ENCODE data around the gene PLPP2. TPM values are rescaled to one million over a fixed set of nuclear protein-coding genes. Genes with fewer than 3 reads are reported as not detected.

Gene PLPP2
- total and polyA plus RNA-seq, 2 of the 13 experiments (the other 11 are each of a cell fraction or from before 2014, with no cell fraction given): not detected

DNA sequence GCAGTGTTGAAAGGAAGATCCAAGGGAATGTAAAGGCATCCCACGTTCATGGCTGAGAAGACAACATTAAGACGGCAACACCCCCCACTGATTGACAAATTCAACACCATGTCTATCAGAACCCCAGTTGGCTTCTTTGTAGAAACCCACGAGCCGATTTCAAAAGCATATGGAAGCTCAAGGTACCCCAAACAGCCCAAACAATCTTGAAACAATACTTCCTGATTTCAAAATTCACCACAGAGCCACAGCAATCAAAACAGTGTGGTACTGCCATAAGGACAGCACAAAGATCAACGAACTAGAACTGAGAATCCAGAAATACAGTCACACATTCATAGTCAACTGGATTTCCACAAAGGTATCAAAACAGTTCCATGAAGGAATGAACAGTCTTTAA, 47.2 kb upstream of the PLPP2 start:
- peaks cover 63% of the 10 kb centered on the region for H4K20me1 ChIP-seq (ENCODE audit: insufficient read depth, low read length)
- no peak for FAIRE-seq

More for the DNA sequence above, 47.2 kb upstream of the PLPP2 start:
- H3K36me3 ChIP-seq (replicated peaks in 1 of 2; ENCODE audit: control insufficient read depth in 1 of 2, insufficient read depth in 2 of 2, low read length in 2 of 2): peaks cover 9 to 21% of the 10 kb centered on the region in 2 experiments; a peak in 4 of 5 replicates
- ChIA-PET CTCF (ENCODE audit: low intra/inter-chr PET ratio, low total read pairs) (no interaction called here), POLR2A (no interaction called here)
- in situ Hi-C loops (cut with HindIII; ENCODE audit: extremely low pct_ligation_motif_present, low pct_unique_long_range_greater_than_20kb): no loop called here
- H2AFZ ChIP-seq (ENCODE audit: low read length): no peak overlapping the region
- DNase-seq (ENCODE audit: low spot score) (no peak), ATAC-seq (no peak)
- peaks cover 67% of the 10 kb centered on the region for H3K4me1 ChIP-seq (ENCODE audit: insufficient read depth, low read length)
- intact Hi-C loops (cut with micrococcal nuclease; ENCODE audit: unreplicated experiment): no loop called here
- H3K9ac ChIP-seq (ENCODE audit: insufficient read depth, low read depth, low read length): no peak overlapping the region
- no peak overlapping the region for H3K4me3 ChIP-seq (replicated peaks in 1 of 3; ENCODE audit: insufficient read depth in 1 of 3, low read depth in 2 of 3, low read length in 3 of 3)
- TF ChIP-seq ZBTB8A (CRISPR knock-in tag; IDR thresholded peaks at IDR 0.05; ENCODE audit: borderline replicate concordance, low read depth): no peak
- TF ChIP-seq JUN (CRISPR knock-in tag; IDR thresholded peaks at IDR 0.05): no peak
- TF ChIP-seq, protein P1, sequence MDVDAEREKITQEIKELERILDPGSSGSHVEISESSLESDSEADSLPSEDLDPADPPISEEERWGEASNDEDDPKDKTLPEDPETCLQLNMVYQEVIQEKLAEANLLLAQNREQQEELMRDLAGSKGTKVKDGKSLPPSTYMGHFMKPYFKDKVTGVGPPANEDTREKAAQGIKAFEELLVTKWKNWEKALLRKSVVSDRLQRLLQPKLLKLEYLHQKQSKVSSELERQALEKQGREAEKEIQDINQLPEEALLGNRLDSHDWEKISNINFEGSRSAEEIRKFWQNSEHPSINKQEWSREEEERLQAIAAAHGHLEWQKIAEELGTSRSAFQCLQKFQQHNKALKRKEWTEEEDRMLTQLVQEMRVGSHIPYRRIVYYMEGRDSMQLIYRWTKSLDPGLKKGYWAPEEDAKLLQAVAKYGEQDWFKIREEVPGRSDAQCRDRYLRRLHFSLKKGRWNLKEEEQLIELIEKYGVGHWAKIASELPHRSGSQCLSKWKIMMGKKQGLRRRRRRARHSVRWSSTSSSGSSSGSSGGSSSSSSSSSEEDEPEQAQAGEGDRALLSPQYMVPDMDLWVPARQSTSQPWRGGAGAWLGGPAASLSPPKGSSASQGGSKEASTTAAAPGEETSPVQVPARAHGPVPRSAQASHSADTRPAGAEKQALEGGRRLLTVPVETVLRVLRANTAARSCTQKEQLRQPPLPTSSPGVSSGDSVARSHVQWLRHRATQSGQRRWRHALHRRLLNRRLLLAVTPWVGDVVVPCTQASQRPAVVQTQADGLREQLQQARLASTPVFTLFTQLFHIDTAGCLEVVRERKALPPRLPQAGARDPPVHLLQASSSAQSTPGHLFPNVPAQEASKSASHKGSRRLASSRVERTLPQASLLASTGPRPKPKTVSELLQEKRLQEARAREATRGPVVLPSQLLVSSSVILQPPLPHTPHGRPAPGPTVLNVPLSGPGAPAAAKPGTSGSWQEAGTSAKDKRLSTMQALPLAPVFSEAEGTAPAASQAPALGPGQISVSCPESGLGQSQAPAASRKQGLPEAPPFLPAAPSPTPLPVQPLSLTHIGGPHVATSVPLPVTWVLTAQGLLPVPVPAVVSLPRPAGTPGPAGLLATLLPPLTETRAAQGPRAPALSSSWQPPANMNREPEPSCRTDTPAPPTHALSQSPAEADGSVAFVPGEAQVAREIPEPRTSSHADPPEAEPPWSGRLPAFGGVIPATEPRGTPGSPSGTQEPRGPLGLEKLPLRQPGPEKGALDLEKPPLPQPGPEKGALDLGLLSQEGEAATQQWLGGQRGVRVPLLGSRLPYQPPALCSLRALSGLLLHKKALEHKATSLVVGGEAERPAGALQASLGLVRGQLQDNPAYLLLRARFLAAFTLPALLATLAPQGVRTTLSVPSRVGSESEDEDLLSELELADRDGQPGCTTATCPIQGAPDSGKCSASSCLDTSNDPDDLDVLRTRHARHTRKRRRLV (CRISPR knock-in tag; IDR thresholded peaks at IDR 0.05): no peak
- TF ChIP-seq, protein P2, sequence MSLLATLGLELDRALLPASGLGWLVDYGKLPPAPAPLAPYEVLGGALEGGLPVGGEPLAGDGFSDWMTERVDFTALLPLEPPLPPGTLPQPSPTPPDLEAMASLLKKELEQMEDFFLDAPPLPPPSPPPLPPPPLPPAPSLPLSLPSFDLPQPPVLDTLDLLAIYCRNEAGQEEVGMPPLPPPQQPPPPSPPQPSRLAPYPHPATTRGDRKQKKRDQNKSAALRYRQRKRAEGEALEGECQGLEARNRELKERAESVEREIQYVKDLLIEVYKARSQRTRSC (CRISPR knock-in tag; IDR thresholded peaks at IDR 0.05; ENCODE audit: low read depth): no peak
- no peak for TF ChIP-seq BCL6 (CRISPR knock-in tag; IDR thresholded peaks at IDR 0.05)
- TF ChIP-seq ZNF768 (CRISPR knock-in tag; IDR thresholded peaks at IDR 0.05): no peak
- TF ChIP-seq ZNF10 (CRISPR knock-in tag; IDR thresholded peaks at IDR 0.05; ENCODE audit: borderline replicate concordance, low read depth): no peak
- no peak for TF ChIP-seq ZFP36L1 (CRISPR knock-in tag; IDR thresholded peaks at IDR 0.05)
- no peak for TF ChIP-seq ZNF776 (CRISPR knock-in tag; IDR thresholded peaks at IDR 0.05)
- no peak for TF ChIP-seq MXI1 (IDR thresholded peaks at IDR 0.05; ENCODE audit: borderline replicate concordance, low read depth, low read length)
- TF ChIP-seq ZNF891 (CRISPR knock-in tag; IDR thresholded peaks at IDR 0.05): no peak
- no peak for TF ChIP-seq ZKSCAN8 (CRISPR knock-in tag; IDR thresholded peaks at IDR 0.05; ENCODE audit: borderline replicate concordance)
- no peak for TF ChIP-seq KAT7 (CRISPR knock-in tag; IDR thresholded peaks at IDR 0.05; ENCODE audit: borderline replicate concordance)
- TF ChIP-seq, protein P3, sequence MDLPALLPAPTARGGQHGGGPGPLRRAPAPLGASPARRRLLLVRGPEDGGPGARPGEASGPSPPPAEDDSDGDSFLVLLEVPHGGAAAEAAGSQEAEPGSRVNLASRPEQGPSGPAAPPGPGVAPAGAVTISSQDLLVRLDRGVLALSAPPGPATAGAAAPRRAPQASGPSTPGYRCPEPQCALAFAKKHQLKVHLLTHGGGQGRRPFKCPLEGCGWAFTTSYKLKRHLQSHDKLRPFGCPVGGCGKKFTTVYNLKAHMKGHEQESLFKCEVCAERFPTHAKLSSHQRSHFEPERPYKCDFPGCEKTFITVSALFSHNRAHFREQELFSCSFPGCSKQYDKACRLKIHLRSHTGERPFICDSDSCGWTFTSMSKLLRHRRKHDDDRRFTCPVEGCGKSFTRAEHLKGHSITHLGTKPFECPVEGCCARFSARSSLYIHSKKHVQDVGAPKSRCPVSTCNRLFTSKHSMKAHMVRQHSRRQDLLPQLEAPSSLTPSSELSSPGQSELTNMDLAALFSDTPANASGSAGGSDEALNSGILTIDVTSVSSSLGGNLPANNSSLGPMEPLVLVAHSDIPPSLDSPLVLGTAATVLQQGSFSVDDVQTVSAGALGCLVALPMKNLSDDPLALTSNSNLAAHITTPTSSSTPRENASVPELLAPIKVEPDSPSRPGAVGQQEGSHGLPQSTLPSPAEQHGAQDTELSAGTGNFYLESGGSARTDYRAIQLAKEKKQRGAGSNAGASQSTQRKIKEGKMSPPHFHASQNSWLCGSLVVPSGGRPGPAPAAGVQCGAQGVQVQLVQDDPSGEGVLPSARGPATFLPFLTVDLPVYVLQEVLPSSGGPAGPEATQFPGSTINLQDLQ (CRISPR knock-in tag; IDR thresholded peaks at IDR 0.05): no peak
- WGBS (ENCODE audit: low lambda C conversion rate): 80% methylated on average over 5 of the region's 5 CpGs
- no peak overlapping the region for H3K4me2 ChIP-seq (ENCODE audit: low read depth, low read length)
- H3K79me2 ChIP-seq (ENCODE audit: insufficient read depth, low read length): peaks cover 85% of the 10 kb centered on the region
- no peaks in the 10 kb centered on the region for H3K9me3 ChIP-seq (ENCODE audit: low read length)
- no peaks in the 10 kb centered on the region for H3K27me3 ChIP-seq (ENCODE audit: control insufficient read depth in 1 of 2, insufficient read depth in 2 of 2, low read length in 2 of 2)
- no TSS peak for BruUV-seq (replicated peaks)
- H3K27ac ChIP-seq (ENCODE audit: extremely low read length, insufficient read depth, low read length): no peak overlapping the region
